Muscle of back (tissue), 11 donors: Measurements from ENCODE around the gene UTP11. TPM values are rescaled to one million over a fixed set of nuclear protein-coding genes. Genes with fewer than 3 reads are reported as not detected.

ENCODE experiments used
- DNase-seq, 3 donors: peaks; one replicate each; pipeline versions ENCODE4 v3.0.0 to v3.0.0-alpha.2; 2013
- polyA plus RNA-seq, 10 donors: library from polyadenylated mRNA; unstranded; fragments of 120-200 nt; gene quantifications; one replicate each; pipeline ENCODE4 v1.2.1, GENCODE V29; 2013; ENCODE audit not compliant: insufficient read length in 10 of 10

The UTP11 gene
- polyA plus RNA-seq, 10 donors, result 77.5 to 122 (median 101) TPM

DNA sequence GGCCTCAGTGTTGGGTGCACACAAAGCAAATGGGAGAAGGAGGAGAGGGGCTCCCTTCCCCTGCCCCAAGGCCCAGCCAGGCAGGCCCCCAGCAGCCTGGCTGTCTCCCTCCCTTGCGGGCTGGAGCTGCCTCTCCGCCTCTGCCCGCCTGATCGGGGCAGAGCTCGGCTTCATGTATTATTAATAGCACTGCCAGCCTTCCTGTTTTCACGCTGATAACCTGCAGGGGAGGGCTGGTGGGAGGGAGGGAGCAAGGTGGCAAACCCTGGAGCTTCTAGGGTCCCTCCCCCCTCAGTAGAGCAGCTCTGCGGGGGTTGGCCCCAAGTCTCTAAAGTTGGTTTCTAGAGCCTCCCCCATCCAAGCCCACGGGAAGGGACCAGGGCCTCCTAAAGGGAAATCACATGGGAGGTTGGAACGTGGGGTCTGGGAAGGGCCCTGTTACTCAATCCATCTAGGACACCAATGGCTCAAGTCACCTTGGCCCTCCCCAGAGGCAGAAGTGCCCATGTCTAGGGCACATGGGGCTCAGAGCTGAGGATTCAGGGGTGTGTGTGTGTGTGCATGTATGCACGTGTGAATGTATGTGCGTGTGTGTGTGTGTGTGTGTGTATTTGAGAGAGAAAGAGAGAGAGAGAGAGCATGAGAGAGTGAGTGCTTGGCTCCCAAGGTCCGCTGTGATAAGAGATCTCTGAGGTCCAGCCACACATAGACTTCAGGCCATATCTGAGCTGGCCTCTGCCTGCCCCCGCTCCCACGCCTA, 55.9 kb downstream of the UTP11 start:
- no peak for DNase-seq

- DNase-seq, result no peak
Observed at GRCh38 chr1:38068980-38069340, 56.4 kb downstream of the UTP11 start.

DNA sequence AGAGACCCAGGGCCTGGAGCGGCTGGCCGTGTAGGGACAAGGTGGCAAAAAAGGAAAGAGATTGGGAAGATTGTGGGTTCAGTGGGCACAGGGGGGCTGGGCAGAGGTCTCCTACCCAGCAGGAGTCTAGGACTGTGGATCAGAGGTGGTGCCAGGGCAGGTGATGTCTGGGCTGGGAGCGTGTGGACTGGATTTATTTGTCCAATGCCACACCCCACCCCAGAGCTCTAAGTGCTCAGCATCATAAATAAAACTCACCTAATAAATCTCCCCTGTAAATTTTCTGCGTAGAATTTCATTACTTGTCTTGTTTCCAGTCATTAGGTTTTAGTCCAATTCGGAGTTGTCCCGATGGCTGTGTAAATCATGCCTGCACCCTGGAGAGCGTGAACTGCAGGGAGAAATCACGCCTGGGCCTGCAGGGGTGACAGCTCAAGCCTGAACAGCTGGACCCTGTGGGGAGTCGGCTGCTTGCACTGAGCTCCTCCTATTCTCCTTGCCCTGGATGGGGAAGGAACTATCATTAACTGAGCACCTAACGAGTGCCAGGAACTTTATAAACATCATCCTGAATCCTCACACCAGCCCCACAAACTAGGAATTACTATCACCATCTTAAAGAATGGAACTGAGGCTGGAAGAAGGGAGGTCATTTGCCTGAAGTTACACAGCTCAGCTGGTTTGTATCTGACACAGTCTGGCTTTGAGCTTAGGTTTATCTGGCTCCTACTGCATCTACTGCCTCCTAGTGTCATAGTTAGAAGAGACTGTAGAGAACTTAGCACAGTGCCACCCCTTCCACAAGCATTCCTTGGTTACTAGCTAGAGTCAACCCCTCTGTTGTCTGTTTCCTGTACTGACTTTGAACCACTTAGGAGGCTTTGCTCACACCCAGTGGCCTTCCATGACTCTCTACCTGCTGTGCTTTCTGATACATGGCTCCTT, 59.0 kb downstream of the UTP11 start:
- no peak for DNase-seq

DNA sequence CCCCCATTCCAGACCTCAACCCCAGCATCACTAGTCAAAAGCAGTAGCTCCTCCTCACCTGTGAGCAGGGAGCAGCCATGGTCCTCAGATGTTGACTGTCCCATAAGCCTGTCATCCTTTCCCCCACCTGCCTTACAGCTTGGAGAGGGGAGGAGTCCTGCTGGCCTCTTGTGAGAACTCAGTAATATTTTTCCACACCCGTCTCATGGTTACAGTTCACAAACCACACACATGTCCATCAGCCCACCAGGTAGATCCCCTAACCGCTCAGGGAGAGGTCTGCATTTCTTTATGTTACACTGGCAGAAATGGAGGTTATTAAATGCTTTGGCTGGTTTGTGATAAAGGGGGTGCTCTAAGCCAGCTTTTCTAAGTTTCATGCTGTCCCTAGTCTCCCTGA, 60.3 kb downstream of the UTP11 start:
- no peak for DNase-seq

GRCh38 chr1:38073534-38074301, 61.2 kb downstream of the UTP11 start:
- no peak for DNase-seq

DNA sequence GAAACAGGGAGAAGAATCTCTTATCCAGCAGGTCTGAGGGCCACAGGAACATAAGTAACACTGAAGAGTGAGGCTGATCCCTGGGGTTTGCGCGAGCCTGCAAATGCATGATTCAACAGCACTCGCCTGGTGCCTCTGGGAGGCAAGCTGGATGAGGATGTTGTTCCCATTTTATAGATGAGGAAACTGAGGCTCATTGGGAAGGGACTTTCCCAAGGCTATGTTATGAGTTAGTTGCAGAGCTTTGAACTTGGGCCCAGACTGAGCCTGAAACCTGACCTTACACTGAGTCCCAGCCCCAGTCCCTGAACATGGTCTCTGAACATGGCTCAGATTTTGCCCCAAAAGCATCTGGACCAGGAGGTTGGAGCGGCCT, 61.8 kb downstream of the UTP11 start:
- DNase-seq, result no peak

Other genes starting within 250 kb of the UTP11 start
- under 1 TPM in 5 of 10 donors, not detected in 5; 0.04 to 0.26 (median 0.18) TPM for gene EPHA10, start 247.6 kb upstream of the UTP11 start, polyA plus RNA-seq
- 1 to 10 TPM; 2.0 to 5.1 (median 3.0) TPM for gene MANEAL, start 218.9 kb upstream of the UTP11 start, polyA plus RNA-seq
- 10 to 100 TPM; 28.1 to 55.2 (median 34.3) TPM for gene C1orf122, start 204.9 kb upstream of the UTP11 start, polyA plus RNA-seq
- 1 to 10 TPM; 6.4 to 9.5 (median 7.7) TPM for gene YRDC, start 204.5 kb upstream of the UTP11 start, polyA plus RNA-seq
- gene MTF1, start 153.1 kb upstream of the UTP11 start, polyA plus RNA-seq, result 1 to 10 TPM; 4.8 to 8.0 (median 6.1) TPM
- 10 to 100 TPM in 9 of 10 donors, 1 to 10 TPM in 1; 7.1 to 13.6 (median 10.8) TPM for gene INPP5B, start 65.7 kb upstream of the UTP11 start, polyA plus RNA-seq
- 10 to 100 TPM; 38.8 to 75.4 (median 57.2) TPM for gene SF3A3, start 22.7 kb upstream of the UTP11 start, polyA plus RNA-seq
- 100 to 1,000 TPM in 9 of 10 donors, 10 to 100 TPM in 1; 66.8 to 174 (median 127) TPM for gene FHL3, start 7.2 kb upstream of the UTP11 start, polyA plus RNA-seq
- 1 to 10 TPM in 5 of 10 donors, under 1 TPM in 5; 0.34 to 1.8 (median 0.85) TPM for gene POU3F1, start 34.1 kb downstream of the UTP11 start, polyA plus RNA-seq